ENCODE measurements around the gene TIFAB. TPM values are rescaled to one million over a fixed set of nuclear protein-coding genes. Genes with fewer than 3 reads are reported as not detected.

TIFAB gene
- total RNA-seq, 1 donor from 2014 or later = not detected

DNA sequence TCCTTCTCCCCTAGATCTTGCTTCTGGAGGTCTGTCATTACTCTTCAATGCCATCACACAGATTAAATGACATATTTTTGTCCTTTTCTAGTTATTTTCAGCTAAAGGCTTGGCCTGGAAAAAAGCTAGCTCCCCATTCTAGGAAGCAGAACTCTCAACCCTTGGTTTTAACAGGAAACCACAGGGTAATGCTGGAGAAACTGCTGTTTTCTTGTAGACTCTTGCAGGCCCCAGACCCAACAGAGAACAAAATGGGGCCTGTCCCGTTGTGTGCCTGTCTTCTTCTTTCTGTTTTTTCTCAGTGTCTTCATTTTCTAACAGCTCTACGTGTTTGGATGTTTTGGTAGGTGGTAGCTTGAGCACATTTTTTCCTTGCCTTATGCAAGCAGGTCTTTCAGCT lies 26.5 kb downstream of the TIFAB start:
- no peaks in the 10 kb centered on the region for H3K9me3 ChIP-seq
- intact Hi-C loops (cut with DNase I) = no loop called here

DNA sequence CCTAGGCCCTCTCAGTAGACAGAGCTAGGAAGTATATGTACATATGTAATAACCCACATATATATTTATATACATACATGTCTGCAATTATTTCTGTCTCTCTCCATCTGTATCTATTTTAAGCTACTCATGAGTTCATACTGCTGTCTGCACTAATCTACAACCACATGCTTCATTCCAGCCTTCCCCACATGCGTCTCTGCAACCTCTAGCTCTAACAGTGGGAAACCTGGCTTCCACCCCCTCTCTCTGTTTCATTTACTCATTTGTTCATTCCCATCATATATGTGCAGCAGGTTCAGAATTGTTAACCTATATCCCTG lies 28.3 kb downstream of the TIFAB start:
- H3K36me3 ChIP-seq = no peaks in the 10 kb centered on the region
- intact Hi-C loops (cut with DNase I) = no loop called here
- no peak overlapping the region for H3K4me3 ChIP-seq
- DNase-seq (ENCODE audit: extremely low spot score in 2 of 2) = no peak
- H3K27ac ChIP-seq = no peak overlapping the region
- H3K27me3 ChIP-seq = no peaks in the 10 kb centered on the region
- no peaks in the 10 kb centered on the region for H3K9me3 ChIP-seq
- TF ChIP-seq POLR2A (IDR thresholded peaks at IDR 0.05) (no peak), POLR2AphosphoS5 (IDR thresholded peaks at IDR 0.05; ENCODE audit: insufficient read depth in 1 of 2, low read depth in 1 of 2) (no peak)
- TF ChIP-seq, protein P1, sequence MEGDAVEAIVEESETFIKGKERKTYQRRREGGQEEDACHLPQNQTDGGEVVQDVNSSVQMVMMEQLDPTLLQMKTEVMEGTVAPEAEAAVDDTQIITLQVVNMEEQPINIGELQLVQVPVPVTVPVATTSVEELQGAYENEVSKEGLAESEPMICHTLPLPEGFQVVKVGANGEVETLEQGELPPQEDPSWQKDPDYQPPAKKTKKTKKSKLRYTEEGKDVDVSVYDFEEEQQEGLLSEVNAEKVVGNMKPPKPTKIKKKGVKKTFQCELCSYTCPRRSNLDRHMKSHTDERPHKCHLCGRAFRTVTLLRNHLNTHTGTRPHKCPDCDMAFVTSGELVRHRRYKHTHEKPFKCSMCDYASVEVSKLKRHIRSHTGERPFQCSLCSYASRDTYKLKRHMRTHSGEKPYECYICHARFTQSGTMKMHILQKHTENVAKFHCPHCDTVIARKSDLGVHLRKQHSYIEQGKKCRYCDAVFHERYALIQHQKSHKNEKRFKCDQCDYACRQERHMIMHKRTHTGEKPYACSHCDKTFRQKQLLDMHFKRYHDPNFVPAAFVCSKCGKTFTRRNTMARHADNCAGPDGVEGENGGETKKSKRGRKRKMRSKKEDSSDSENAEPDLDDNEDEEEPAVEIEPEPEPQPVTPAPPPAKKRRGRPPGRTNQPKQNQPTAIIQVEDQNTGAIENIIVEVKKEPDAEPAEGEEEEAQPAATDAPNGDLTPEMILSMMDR (IDR thresholded peaks at IDR 0.05) = no peak
- H3K4me1 ChIP-seq = no peaks in the 10 kb centered on the region

More for the DNA sequence above, 26.5 kb downstream of the TIFAB start:
- no peaks in the 10 kb centered on the region for H3K4me1 ChIP-seq
- H3K4me3 ChIP-seq = no peak overlapping the region
- H3K36me3 ChIP-seq = no peaks in the 10 kb centered on the region
- TF ChIP-seq, protein P1 (IDR thresholded peaks at IDR 0.05) = no peak
- TF ChIP-seq POLR2A (IDR thresholded peaks at IDR 0.05) (no peak), POLR2AphosphoS5 (IDR thresholded peaks at IDR 0.05; ENCODE audit: insufficient read depth in 1 of 2, low read depth in 1 of 2) (no peak)
- DNase-seq (ENCODE audit: extremely low spot score in 2 of 2) = no peak
- no peak overlapping the region for H3K27ac ChIP-seq
- H3K27me3 ChIP-seq = no peaks in the 10 kb centered on the region

DNA sequence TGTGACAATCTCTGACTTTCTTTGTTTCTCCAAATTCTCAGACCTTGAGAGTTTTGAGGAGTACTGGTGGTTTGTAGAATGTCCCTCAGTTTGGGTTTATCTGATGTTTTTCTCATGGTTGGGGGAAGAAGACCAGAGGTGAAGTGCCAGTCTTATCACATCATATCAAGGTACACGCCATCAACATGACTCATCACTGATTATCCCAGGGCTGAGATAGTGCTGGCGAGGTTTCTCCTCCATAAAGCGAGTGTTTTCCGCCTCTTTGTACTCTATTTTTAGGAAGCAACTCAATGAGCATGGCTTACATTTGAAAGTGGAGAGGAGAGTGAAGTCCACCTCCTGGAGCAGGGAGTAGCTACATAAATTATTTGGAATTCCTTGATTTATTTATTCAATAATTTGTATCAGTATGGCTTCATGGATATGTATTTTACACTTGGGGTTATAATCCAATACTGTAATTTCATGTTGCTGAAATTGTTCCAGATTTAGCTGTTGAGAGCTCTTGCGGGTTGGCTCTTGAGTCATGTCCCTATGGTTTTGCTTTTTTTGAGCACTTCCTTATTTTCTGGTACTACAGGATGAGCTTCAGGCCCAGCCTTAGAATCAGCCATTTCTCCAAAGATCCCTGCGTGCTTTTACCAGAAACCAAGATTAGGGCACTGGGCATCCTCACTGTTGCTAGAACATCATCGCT lies 28.9 kb downstream of the TIFAB start:
- H3K4me1 ChIP-seq = no peaks in the 10 kb centered on the region
- no peaks in the 10 kb centered on the region for H3K27me3 ChIP-seq
- no peak for DNase-seq (ENCODE audit: extremely low spot score in 2 of 2)
- no peaks in the 10 kb centered on the region for H3K36me3 ChIP-seq
- no peak for TF ChIP-seq POLR2A (IDR thresholded peaks at IDR 0.05)
- TF ChIP-seq POLR2AphosphoS5 (IDR thresholded peaks at IDR 0.05; ENCODE audit: insufficient read depth in 1 of 2, low read depth in 1 of 2) = no peak
- TF ChIP-seq, protein P1 (IDR thresholded peaks at IDR 0.05) = no peak
- intact Hi-C loops (cut with DNase I) = no loop called here
- H3K9me3 ChIP-seq = no peaks in the 10 kb centered on the region
- no peak overlapping the region for H3K27ac ChIP-seq
- H3K4me3 ChIP-seq = no peak overlapping the region

DNA sequence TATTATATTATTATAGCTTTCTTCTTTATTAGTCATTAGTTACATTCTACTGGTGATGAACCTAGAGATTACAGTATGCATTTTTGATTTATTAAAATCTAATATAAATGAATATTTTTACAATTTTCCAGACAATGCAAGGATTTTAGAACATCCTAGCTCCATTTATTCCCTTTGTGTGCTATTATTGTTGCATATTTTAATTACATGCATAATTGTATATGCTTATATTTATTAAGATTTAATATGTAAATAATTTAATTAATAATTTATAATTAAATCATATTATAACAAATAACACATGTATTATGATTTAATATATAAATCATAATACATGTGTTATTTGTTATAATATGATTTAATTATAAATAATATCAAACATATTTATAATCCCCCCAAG lies 29.7 kb downstream of the TIFAB start:
- TF ChIP-seq, protein P1 (IDR thresholded peaks at IDR 0.05) = no peak
- TF ChIP-seq POLR2A (IDR thresholded peaks at IDR 0.05) = no peak
- TF ChIP-seq POLR2AphosphoS5 (IDR thresholded peaks at IDR 0.05; ENCODE audit: insufficient read depth in 1 of 2, low read depth in 1 of 2) = no peak
- H3K4me1 ChIP-seq = no peaks in the 10 kb centered on the region
- DNase-seq (ENCODE audit: extremely low spot score in 2 of 2) = no peak

DNA sequence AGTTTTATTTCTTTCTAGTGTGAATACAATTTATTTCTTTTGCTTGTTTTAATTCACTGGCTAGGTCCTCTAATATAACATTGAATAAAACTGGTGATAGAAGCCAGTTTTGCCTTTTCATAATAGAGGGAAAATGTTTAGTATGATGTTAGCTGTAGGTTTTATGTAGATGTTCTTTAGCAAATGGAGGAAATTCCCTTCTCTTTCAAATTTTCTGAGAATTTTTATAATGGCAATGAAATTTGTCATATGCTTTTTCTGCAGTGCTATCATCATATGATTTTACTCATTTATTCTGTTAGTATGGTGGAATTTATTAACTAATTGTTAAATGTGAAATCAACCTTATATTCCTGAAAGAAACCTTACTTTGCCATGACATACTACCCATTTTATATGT lies 35.1 kb downstream of the TIFAB start:
- no peak overlapping the region for H3K4me3 ChIP-seq
- no peak for TF ChIP-seq POLR2AphosphoS5 (IDR thresholded peaks at IDR 0.05; ENCODE audit: insufficient read depth in 1 of 2, low read depth in 1 of 2)
- TF ChIP-seq POLR2A (IDR thresholded peaks at IDR 0.05) = no peak
- intact Hi-C loops (cut with DNase I) = no loop called here
- H3K36me3 ChIP-seq = no peaks in the 10 kb centered on the region
- H3K27me3 ChIP-seq = no peaks in the 10 kb centered on the region
- no peak overlapping the region for H3K27ac ChIP-seq
- H3K9me3 ChIP-seq = no peaks in the 10 kb centered on the region
- no peak for DNase-seq (ENCODE audit: extremely low spot score in 2 of 2)
- H3K4me1 ChIP-seq = no peaks in the 10 kb centered on the region

More for the DNA sequence above, 29.7 kb downstream of the TIFAB start:
- Histone ChIP-seq H3K4me3 (no peak overlapping the region), H3K27me3 (no peaks in the 10 kb centered on the region), H3K27ac (no peak overlapping the region), H3K9me3 (no peaks in the 10 kb centered on the region), H3K36me3 (no peaks in the 10 kb centered on the region)
- intact Hi-C loops (cut with DNase I) = no loop called here
